ENCODE data around the gene MILR1.

DNA sequence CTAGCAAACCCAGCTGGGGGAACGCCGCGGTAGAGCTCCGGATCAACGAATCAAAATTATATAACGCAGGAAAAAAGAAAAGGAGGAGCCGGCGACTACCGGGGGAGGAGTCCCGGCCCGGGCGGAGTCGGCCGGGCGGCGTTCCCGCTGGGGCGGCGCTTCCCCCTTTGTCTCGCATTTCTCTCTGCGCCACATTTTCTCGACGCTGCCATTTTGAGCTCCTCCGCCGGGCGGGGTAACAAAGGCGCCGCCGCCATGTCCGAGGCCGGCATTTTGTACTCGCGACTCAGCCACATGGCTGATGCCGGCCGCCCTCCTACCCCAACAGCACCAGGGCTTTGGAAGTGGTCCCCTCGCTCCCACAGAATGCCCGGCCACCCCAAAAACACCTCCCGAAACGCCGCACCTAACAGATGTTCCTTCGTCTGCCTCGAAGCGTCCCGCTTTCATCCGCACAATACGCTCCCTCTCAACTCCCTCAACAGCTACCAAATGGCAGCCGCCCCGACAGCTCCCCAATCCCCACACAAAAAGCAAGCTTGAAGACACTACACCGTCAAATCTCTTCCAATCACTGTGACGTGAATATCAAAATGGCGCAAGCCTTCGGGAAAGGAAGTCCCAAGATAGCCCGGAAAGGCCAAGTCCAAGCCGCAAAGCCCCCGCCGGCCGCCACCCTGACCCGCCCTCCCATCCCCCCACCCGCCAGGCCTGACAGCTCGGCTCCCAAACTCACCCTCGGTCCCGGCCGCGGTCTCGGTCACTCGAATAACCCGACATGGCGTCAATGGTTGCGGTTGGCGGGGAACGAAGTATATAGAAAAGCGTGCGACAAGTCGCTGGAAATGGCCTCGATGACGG, 56.7 kb downstream of the MILR1 start:
- TF ChIP-seq, protein P1, sequence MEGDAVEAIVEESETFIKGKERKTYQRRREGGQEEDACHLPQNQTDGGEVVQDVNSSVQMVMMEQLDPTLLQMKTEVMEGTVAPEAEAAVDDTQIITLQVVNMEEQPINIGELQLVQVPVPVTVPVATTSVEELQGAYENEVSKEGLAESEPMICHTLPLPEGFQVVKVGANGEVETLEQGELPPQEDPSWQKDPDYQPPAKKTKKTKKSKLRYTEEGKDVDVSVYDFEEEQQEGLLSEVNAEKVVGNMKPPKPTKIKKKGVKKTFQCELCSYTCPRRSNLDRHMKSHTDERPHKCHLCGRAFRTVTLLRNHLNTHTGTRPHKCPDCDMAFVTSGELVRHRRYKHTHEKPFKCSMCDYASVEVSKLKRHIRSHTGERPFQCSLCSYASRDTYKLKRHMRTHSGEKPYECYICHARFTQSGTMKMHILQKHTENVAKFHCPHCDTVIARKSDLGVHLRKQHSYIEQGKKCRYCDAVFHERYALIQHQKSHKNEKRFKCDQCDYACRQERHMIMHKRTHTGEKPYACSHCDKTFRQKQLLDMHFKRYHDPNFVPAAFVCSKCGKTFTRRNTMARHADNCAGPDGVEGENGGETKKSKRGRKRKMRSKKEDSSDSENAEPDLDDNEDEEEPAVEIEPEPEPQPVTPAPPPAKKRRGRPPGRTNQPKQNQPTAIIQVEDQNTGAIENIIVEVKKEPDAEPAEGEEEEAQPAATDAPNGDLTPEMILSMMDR (optimal IDR thresholded peaks at IDR 0.05 in 1 of 3, IDR thresholded peaks at IDR 0.05 in 1 of 3, conservative IDR thresholded peaks at IDR 0.05 in 1 of 3; ENCODE audit: extremely low read depth in 1 of 3, insufficient read depth in 2 of 3, low read length in 3 of 3): no peak
- no peak for TF ChIP-seq EZH2 (IDR thresholded peaks at IDR 0.05; ENCODE audit: low read length)
